Stimulated activated CD8-positive, alpha-beta memory T cell treated with anti-CD3 and anti-CD28 coated beads, Interleukin-4, amount 100 ng/mL, for 24 hours (primary cell): ENCODE data around the gene MROH7.

Experiments used
- DNase-seq: peaks from one replicate; pipeline ENCODE4 v3.0.0-alpha.2; 2020; ENCODE audit warnings: low read depth

Gene MROH7

GRCh38 chr1:54698346-54698745 is 56.8 kb downstream of the MROH7 start:
- no peak for DNase-seq

GRCh38 chr1:54699936-54700525 is 58.4 kb downstream of the MROH7 start:
- no peak for DNase-seq

GRCh38 chr1:54701066-54701465 is 59.5 kb downstream of the MROH7 start:
- no peak for DNase-seq

GRCh38 chr1:54701996-54702395 is 60.4 kb downstream of the MROH7 start:
- no peak for DNase-seq

GRCh38 chr1:54703471-54703870 is 61.9 kb downstream of the MROH7 start:
- no peak for DNase-seq

- no peak for DNase-seq
Measured at GRCh38 chr1:54705153-54705552, 63.6 kb downstream of the MROH7 start.

- DNase-seq = no peak
Measured at GRCh38 chr1:54706419-54706818, 64.8 kb downstream of the MROH7 start.

GRCh38 chr1:54708385-54708784 is 66.8 kb downstream of the MROH7 start:
- no peak for DNase-seq

- no peak for DNase-seq
Measured at GRCh38 chr1:54709547-54710292, 68.1 kb downstream of the MROH7 start.

GRCh38 chr1:54710434-54710833 is 68.8 kb downstream of the MROH7 start:
- no peak for DNase-seq

GRCh38 chr1:54710841-54711240 is 69.3 kb downstream of the MROH7 start:
- DNase-seq = no peak

- no peak for DNase-seq
Measured at GRCh38 chr1:54711536-54711935, 70.0 kb downstream of the MROH7 start.

GRCh38 chr1:54714881-54715492 is 73.4 kb downstream of the MROH7 start:
- DNase-seq = no peak

- DNase-seq = peak; percentile 73
Measured at GRCh38 chr1:54715493-54716298, 74.1 kb downstream of the MROH7 start, which contains the start of gene TTC4. Gene TTC4, plus strand, starts transcription at chr1:54715861. Its CDS starts 48 bp downstream, at chr1:54715909.

- no peak for DNase-seq
Measured at GRCh38 chr1:54716299-54717047, 74.9 kb downstream of the MROH7 start.

GRCh38 chr1:54721719-54722118 is 80.1 kb downstream of the MROH7 start:
- DNase-seq = no peak

GRCh38 chr1:54723985-54724384 is 82.4 kb downstream of the MROH7 start:
- DNase-seq = no peak

- no peak for DNase-seq
Measured at GRCh38 chr1:54724771-54725170, 83.2 kb downstream of the MROH7 start.

GRCh38 chr1:54728027-54728426 is 86.4 kb downstream of the MROH7 start:
- DNase-seq = no peak

- no peak for DNase-seq
Measured at GRCh38 chr1:54736685-54737084, 95.1 kb downstream of the MROH7 start.

GRCh38 chr1:54738244-54738643 is 96.7 kb downstream of the MROH7 start:
- no peak for DNase-seq

- no peak for DNase-seq
Measured at GRCh38 chr1:54741531-54741930, 99.9 kb downstream of the MROH7 start.
